Activated CD4-positive, alpha-beta T cell treated with anti-CD3 and anti-CD28 coated beads, Interleukin-2, amount 10 ng/mL, durations not matched to agents 7 days and 5 days (primary cell): ENCODE measurements around the gene SRPX. TPM values are rescaled to one million over a fixed set of nuclear protein-coding genes. Genes with fewer than 3 reads are reported as not detected.

Experiments used
- CTCF ChIA-PET: fragments of 350-600 bp; sonication (Branson Sonifier 250); formaldehyde crosslinking; loops from one replicate; lab custom pipeline; 2021; ENCODE audit warnings: antibody characterized with exemption; lab: Charles Lee
- POLR2A ChIA-PET: fragments of 350-600 bp; sonication (Branson Sonifier 250); formaldehyde crosslinking; loops from one replicate; lab custom pipeline; 2021; ENCODE audit warnings: antibody characterized with exemption; lab: Charles Lee
- DNase-seq: peaks from one replicate; pipeline ENCODE4 v3.0.0-alpha.2; 2020
- H3K27ac Mint-ChIP-seq: one replicate; pipeline ENCODE4 v1.8.0; 2021; ENCODE audit warnings: mild to moderate bottlenecking, moderate library complexity, mixed read lengths
- H3K27me3 Mint-ChIP-seq: one replicate; pipeline ENCODE4 v1.8.0; 2021; ENCODE audit warnings: mixed read lengths
- H3K36me3 Mint-ChIP-seq: one replicate; pipeline ENCODE4 v1.8.0; 2021; ENCODE audit warnings: low read depth, mixed read lengths
- H3K4me1 Mint-ChIP-seq: one replicate; pipeline ENCODE4 v1.8.0; 2021; ENCODE audit warnings: mixed read lengths
- H3K4me3 Mint-ChIP-seq: one replicate; pipeline ENCODE4 v1.8.0; 2021; ENCODE audit warnings: mild to moderate bottlenecking, moderate library complexity, mixed read lengths
- H3K9me3 Mint-ChIP-seq: one replicate; pipeline ENCODE4 v1.8.0; 2021; ENCODE audit warnings: mixed read lengths
- total RNA-seq, 2 experiments: library from RNA; stranded (reverse); gene quantifications; one replicate each; pipeline ENCODE4 v1.2.3, GENCODE V29; 2021

Gene SRPX
- total RNA-seq, 2 experiments from 2014 or later, result 0.20 to 0.21 TPM

DNA sequence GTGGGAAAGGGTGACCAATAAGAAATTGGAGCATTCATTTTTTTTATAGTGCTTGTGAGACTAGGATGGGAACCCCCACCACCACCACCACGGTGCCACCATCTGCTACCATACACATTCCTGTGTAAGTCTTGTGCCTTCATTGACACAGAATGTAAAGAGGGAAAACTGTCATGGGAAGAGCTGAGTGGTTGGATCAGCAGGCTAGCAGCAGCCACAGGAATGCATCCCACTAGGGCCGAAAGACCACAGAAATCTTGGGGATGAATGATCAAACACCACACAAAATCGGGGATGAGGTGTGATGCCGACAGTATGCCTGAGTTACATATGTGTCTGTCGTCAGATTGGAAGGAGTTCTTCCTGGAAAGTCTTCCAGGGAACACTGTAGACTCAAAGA, 69.2 kb downstream of the SRPX start:
- POLR2A ChIA-PET, result no interaction called here
- Mint-ChIP-seq H3K27me3 (no peaks in the 10 kb centered on the region), H3K4me3 (no peak overlapping the region), H3K4me1 (no peaks in the 10 kb centered on the region), H3K9me3 (no peaks in the 10 kb centered on the region), H3K36me3 (no peaks in the 10 kb centered on the region), H3K27ac (no peak overlapping the region)
- CTCF ChIA-PET, result no interaction called here
- DNase-seq, result no peak

DNA sequence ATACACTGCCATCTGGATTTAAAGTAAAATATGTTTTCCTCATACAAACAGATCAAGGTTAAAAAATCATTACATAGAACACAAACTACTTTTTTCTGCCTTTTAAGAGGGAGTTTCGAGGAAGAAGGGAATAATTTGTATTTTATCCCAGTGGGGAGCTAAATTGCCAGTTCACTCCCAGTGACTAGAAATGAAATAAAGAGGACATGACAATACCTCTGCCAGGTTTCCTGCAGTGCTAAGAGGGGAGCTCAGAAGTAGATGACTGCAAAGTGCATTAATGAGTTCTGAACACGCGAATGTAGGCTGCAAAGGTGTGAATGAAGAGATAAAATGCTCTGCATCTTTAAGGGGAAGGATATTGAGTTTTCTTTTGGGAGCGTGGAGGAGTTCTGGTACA, 69.7 kb downstream of the SRPX start:
- Mint-ChIP-seq H3K27me3 (no peaks in the 10 kb centered on the region), H3K9me3 (no peaks in the 10 kb centered on the region), H3K4me1 (no peaks in the 10 kb centered on the region), H3K36me3 (no peaks in the 10 kb centered on the region), H3K27ac (no peak overlapping the region), H3K4me3 (no peak overlapping the region)
- DNase-seq, result no peak
- CTCF ChIA-PET, result no interaction called here
- POLR2A ChIA-PET, result no interaction called here

GRCh38 chrX:38149016-38149415, 71.7 kb downstream of the SRPX start:
- no peaks in the 10 kb centered on the region for H3K27me3 Mint-ChIP-seq
- no peaks in the 10 kb centered on the region for H3K36me3 Mint-ChIP-seq
- DNase-seq, result no peak
- H3K9me3 Mint-ChIP-seq, result no peaks in the 10 kb centered on the region
- ChIA-PET POLR2A (no interaction called here), CTCF (no interaction called here)
- H3K4me3 Mint-ChIP-seq, result no peak overlapping the region
- H3K4me1 Mint-ChIP-seq, result no peaks in the 10 kb centered on the region
- H3K27ac Mint-ChIP-seq, result no peak overlapping the region

DNA sequence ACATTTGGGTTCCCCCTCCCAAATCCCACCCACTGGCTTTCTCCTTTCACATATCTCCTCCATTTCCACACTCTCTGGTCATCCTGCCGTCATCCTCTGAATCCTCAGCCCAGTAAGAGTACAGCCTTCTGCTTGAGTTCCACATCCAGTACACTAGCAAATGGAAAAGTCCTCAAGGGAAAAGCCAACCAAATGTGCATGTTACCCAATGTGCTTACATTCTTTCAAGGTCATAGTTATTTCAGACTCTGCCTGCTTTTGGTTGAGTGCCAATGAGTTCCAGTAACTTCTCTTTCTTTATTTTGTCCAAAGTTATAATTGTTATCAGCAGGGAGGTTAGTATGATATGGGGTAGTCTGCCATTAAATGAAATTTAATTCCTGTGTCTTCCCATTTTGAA, 78.1 kb downstream of the SRPX start:
- CTCF ChIA-PET, result no interaction called here
- no peaks in the 10 kb centered on the region for H3K4me1 Mint-ChIP-seq
- H3K9me3 Mint-ChIP-seq, result no peaks in the 10 kb centered on the region
- no peaks in the 10 kb centered on the region for H3K36me3 Mint-ChIP-seq
- H3K27ac Mint-ChIP-seq, result no peak overlapping the region
- POLR2A ChIA-PET, result no interaction called here
- H3K27me3 Mint-ChIP-seq, result no peaks in the 10 kb centered on the region
- no peak for DNase-seq
- H3K4me3 Mint-ChIP-seq, result no peak overlapping the region

GRCh38 chrX:38138900-38139299, 81.8 kb downstream of the SRPX start:
- Mint-ChIP-seq H3K4me1 (no peaks in the 10 kb centered on the region), H3K9me3 (no peaks in the 10 kb centered on the region), H3K27me3 (peaks cover 2% of the 10 kb centered on the region), H3K27ac (no peak overlapping the region), H3K4me3 (no peak overlapping the region), H3K36me3 (no peaks in the 10 kb centered on the region)
- ChIA-PET CTCF (no interaction called here), POLR2A (no interaction called here)
- DNase-seq, result no peak

DNA sequence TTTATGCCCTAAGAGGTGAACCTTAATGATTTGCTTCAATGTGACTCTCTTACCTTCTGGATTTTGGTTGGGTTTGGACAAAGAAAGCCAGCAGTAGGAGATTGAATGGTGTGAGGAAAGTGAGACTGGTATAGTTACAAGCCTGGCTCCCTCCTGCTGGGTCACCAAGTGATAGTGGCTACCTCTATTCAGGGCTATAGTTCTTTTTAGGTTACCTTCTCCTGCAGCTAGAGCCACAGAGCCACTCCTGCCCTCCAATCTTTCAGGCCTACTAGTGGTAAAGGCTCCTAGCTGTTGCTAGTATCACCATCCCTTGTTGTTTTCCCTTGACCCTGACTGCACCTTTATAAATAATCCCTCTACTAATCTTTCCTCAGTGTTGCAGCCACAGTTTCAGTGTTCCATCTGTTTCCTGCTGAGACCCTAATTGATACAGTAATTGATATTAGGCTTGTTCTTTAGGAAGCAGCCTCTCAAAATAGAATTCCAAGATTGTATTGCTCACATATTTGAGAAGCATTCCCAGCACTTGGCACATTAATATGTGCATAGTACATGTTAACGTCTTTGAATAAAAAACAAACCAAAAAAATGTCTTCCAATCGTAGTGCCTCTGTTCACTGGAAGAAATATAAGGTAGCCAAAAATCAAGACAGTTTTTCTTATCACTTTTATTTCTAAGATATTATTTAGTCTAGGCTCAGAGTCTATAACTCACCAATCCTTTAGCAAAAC, 82.3 kb downstream of the SRPX start:
- CTCF ChIA-PET, result no interaction called here
- no peak for DNase-seq
- POLR2A ChIA-PET, result no interaction called here
- Mint-ChIP-seq H3K27me3 (peaks cover 2% of the 10 kb centered on the region), H3K4me1 (no peaks in the 10 kb centered on the region), H3K36me3 (no peaks in the 10 kb centered on the region), H3K9me3 (no peaks in the 10 kb centered on the region), H3K27ac (no peak overlapping the region), H3K4me3 (no peak overlapping the region)

DNA sequence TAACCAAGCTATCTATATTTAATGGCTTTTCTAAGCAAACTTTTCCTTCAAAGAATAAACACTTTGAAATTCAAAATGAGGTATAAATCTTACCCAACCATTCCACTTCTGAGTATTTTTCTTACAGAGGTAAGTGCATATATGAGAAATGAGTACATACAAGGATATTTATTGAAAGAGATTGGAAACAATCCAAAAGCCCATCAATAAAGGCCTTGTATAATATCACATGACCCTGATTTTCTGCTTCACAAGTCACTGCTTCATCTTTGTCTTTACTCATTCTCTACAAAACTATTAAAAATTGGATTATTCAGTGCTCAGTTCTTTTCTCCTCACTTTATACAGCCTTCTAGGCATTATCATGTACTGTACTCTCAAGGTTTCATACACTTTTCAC, 91.3 kb downstream of the SRPX start:
- H3K4me3 Mint-ChIP-seq, result no peak overlapping the region
- H3K27ac Mint-ChIP-seq, result no peak overlapping the region
- no peaks in the 10 kb centered on the region for H3K4me1 Mint-ChIP-seq
- H3K36me3 Mint-ChIP-seq, result no peaks in the 10 kb centered on the region
- no peak for DNase-seq
- ChIA-PET CTCF (no interaction called here), POLR2A (no interaction called here)
- H3K27me3 Mint-ChIP-seq, result no peaks in the 10 kb centered on the region
- no peaks in the 10 kb centered on the region for H3K9me3 Mint-ChIP-seq

- POLR2A ChIA-PET, result interaction anchor here (0.6 kb wide), 1 partner anchor 10 kb away, joined by 3 read pairs; no protein-coding TSS in a partner anchor
- no peak for DNase-seq
- Mint-ChIP-seq H3K4me3 (no peak overlapping the region), H3K36me3 (no peaks in the 10 kb centered on the region), H3K27me3 (no peaks in the 10 kb centered on the region), H3K4me1 (no peaks in the 10 kb centered on the region), H3K27ac (no peak overlapping the region), H3K9me3 (no peaks in the 10 kb centered on the region)
- CTCF ChIA-PET, result no interaction called here
These were observed 92.7 kb downstream of the SRPX start for GRCh38 chrX:38127961-38128360.

- Mint-ChIP-seq H3K9me3 (no peaks in the 10 kb centered on the region), H3K27ac (no peak overlapping the region), H3K36me3 (no peaks in the 10 kb centered on the region), H3K4me1 (no peaks in the 10 kb centered on the region), H3K27me3 (no peaks in the 10 kb centered on the region), H3K4me3 (no peak overlapping the region)
- no peak for DNase-seq
- ChIA-PET POLR2A (no interaction called here), CTCF (no interaction called here)
These were observed 94.5 kb downstream of the SRPX start for GRCh38 chrX:38126179-38126578.

GRCh38 chrX:38124000-38124399, 96.7 kb downstream of the SRPX start:
- no peak for DNase-seq
- Mint-ChIP-seq H3K4me1 (no peaks in the 10 kb centered on the region), H3K27me3 (no peaks in the 10 kb centered on the region), H3K36me3 (no peaks in the 10 kb centered on the region), H3K4me3 (no peak overlapping the region), H3K9me3 (no peaks in the 10 kb centered on the region), H3K27ac (no peak overlapping the region)
- CTCF ChIA-PET, result no interaction called here
- POLR2A ChIA-PET, result no interaction called here

DNA sequence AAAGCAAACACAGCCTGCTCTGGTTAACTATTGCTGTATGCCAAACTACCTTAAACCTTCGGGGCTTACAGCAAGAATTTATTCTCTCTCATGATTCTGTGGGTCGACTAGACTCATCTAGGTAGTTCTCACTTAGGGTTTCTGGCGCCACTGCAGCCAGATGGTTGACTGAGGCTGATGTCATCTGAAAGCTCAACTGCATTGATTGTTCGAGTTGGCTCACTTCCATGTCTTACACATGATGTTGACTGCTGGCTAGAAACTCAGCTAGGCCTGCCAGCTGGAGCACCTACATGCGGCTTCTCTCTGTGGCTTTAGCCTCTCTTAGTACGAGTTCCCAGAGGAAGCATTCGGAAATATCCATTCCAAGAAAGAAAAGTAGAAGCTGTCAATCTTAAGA, 103.2 kb downstream of the SRPX start:
- Mint-ChIP-seq H3K9me3 (no peaks in the 10 kb centered on the region), H3K4me3 (no peak overlapping the region), H3K36me3 (no peaks in the 10 kb centered on the region), H3K27me3 (no peaks in the 10 kb centered on the region), H3K27ac (no peak overlapping the region), H3K4me1 (no peaks in the 10 kb centered on the region)
- CTCF ChIA-PET, result no interaction called here
- POLR2A ChIA-PET, result no interaction called here
- no peak for DNase-seq

DNA sequence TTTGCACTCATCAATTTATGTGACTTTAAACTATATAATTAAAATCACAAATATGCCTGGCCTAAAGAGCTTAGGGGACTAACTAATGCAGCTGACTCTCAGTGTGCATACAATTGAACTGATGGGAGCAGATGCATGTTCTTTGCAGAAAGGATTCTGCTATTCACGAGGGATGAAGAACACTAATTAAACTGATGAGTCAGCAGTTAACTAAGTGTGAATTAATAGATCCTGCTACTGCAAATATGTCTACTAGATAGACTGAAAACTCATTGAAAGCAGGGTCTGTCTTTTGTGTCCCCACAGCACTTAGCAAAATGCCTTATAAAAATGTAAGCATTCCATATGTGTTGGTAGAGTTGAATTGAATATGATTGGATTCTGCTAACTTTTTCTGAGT, 104.0 kb downstream of the SRPX start:
- Mint-ChIP-seq H3K9me3 (no peaks in the 10 kb centered on the region), H3K36me3 (no peaks in the 10 kb centered on the region), H3K27me3 (no peaks in the 10 kb centered on the region), H3K27ac (no peak overlapping the region), H3K4me3 (no peak overlapping the region), H3K4me1 (no peaks in the 10 kb centered on the region)
- POLR2A ChIA-PET, result no interaction called here
- CTCF ChIA-PET, result no interaction called here
- DNase-seq, result no peak

DNA sequence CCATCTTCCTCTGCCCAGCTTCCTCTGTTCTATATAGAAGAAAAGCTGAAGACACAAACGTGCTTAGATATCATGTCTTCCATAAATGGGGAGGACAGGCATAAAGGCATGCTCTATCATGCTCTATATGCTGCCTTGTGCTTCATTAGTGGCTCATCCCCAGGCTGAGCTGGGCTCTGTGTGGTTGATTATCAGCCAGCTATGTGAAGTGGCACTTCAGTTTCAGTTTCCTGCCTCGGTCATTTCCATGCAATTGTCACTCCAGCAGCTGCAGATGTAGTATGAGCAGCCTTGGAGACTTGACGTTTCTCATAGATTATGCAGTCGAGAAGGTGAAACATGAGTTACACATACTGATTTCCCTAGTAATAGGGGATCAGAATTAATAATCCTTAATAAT, 108.1 kb downstream of the SRPX start:
- ChIA-PET POLR2A (no interaction called here), CTCF (no interaction called here)
- Mint-ChIP-seq H3K4me1 (no peaks in the 10 kb centered on the region), H3K27ac (no peak overlapping the region), H3K4me3 (no peak overlapping the region), H3K27me3 (peaks cover 2% of the 10 kb centered on the region), H3K9me3 (no peaks in the 10 kb centered on the region), H3K36me3 (no peaks in the 10 kb centered on the region)
- no peak for DNase-seq

DNA sequence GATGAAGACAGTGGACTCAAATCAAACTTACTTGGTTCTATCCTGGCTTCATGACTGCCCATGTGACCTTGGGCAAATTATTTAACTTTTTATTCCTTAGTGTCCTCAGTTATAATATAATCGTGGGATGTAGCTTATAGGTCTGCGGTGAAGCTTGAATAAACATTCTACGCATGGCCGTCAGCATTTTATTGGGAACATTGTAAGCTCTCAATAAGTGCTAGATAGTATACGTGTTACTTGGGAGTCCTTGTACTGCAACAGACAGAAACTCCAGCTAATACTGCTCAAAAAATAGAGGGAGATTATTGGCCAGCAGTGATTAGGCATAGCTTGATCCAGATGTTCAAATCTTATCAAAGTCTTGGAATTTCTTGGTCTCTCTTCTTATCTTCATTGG, 109.5 kb downstream of the SRPX start:
- ChIA-PET POLR2A (no interaction called here), CTCF (interaction anchor here (0.9 to 1.3 kb wide), 2 partner anchors 23 to 85 kb away, joined by 3 read pairs; no protein-coding TSS in a partner anchor)
- no peak overlapping the region for H3K4me3 Mint-ChIP-seq
- H3K4me1 Mint-ChIP-seq, result no peaks in the 10 kb centered on the region
- no peak for DNase-seq
- no peak overlapping the region for H3K27ac Mint-ChIP-seq
- no peaks in the 10 kb centered on the region for H3K9me3 Mint-ChIP-seq
- H3K36me3 Mint-ChIP-seq, result no peaks in the 10 kb centered on the region
- H3K27me3 Mint-ChIP-seq, result peaks cover 2% of the 10 kb centered on the region
